Epithelial cell of proximal tubule (primary cell): ENCODE data around the gene NSG1. TPM values are rescaled to one million over a fixed set of nuclear protein-coding genes. Genes with fewer than 3 reads are reported as not detected.

Experiments
- DNase-seq: peaks from one replicate; pipeline ENCODE4 v3.0.0-alpha.2; 2011; ENCODE audit warnings: low read depth
- H3K4me3 ChIP-seq: 2 replicates; pipeline ENCODE4 v1.5.1; 2011; ENCODE audit warnings: low read depth, mild to moderate bottlenecking, low read length
- CTCF ChIP-seq: conservative IDR thresholded peaks from 2 replicates; pipeline ENCODE4 v1.5.1; 2012; ENCODE audit warnings: low read depth, mild to moderate bottlenecking, low read length
- total RNA-seq: library from RNA; depleted of rRNA; stranded (reverse); fragments of >200 nt; gene quantifications from 2 replicates; pipeline ENCODE4 v1.2.3, GENCODE V29; 2015

NSG1 gene
- total RNA-seq, 1 donor from 2014 or later: 3.2 TPM

- H3K4me3 ChIP-seq: no peak overlapping the region
- DNase-seq: no peak
- TF ChIP-seq CTCF: no peak
Observed at GRCh38 chr4:4391866-4392265, 5.0 kb downstream of the NSG1 start.

- no peak overlapping the region for H3K4me3 ChIP-seq
- TF ChIP-seq CTCF: no peak
- no peak for DNase-seq
Observed at GRCh38 chr4:4392501-4393183, 5.7 kb downstream of the NSG1 start.

GRCh38 chr4:4394644-4395043 is 7.7 kb downstream of the NSG1 start:
- no peak for TF ChIP-seq CTCF
- DNase-seq: peak; percentile 41
- H3K4me3 ChIP-seq: no peak overlapping the region

GRCh38 chr4:4395371-4395770 is 8.5 kb downstream of the NSG1 start:
- TF ChIP-seq CTCF: no peak
- DNase-seq: no peak
- H3K4me3 ChIP-seq: no peak overlapping the region

- DNase-seq: no peak
- TF ChIP-seq CTCF: no peak
- no peak overlapping the region for H3K4me3 ChIP-seq
Observed at GRCh38 chr4:4395849-4396627, 9.1 kb downstream of the NSG1 start.

GRCh38 chr4:4396628-4397440 is 9.9 kb downstream of the NSG1 start:
- no peak for TF ChIP-seq CTCF
- no peak overlapping the region for H3K4me3 ChIP-seq
- no peak for DNase-seq
